Right ventricle myocardium inferior (tissue), 1 donor: ENCODE measurements around the gene TRPC4. TPM values are rescaled to one million over a fixed set of nuclear protein-coding genes. Genes with fewer than 3 reads are reported as not detected.
"Not testable (repeated sequence)": the region's sequence is repeated elsewhere in the genome, so short reads cannot be mapped to it uniquely, and the experiment has no call there.

Experiments used
- ATAC-seq: fragments of 200-7000 bp; cut with Tn5 transposase; one replicate; pipeline ENCODE4 v1.9.1; 2020; ENCODE audit warnings: mild to moderate bottlenecking, moderate library complexity
- DNase-seq: peaks from one replicate; pipeline ENCODE4 v3.0.0; 2021; ENCODE audit errors: missing footprints
- intact Hi-C: fragments of 100-400 bp; cut with DNase I; formaldehyde crosslinking; loops from one replicate; pipeline ENCODE4 v1.11.0; 2022
- total RNA-seq: library from RNA; stranded (reverse); fragmentation: NEBNext Ultra II Directional; extraction: Animal tissue kit (Norgen Biotek cat#: 25700); gene quantifications from one replicate; pipeline ENCODE4 v1.2.1, GENCODE V29; 2021
- donor health status: DM: no; HTN: yes; CAD: no; lungs with severe emphysema.

The TRPC4 gene
- total RNA-seq, 1 donor from 2014 or later: 2.6 TPM

GRCh38 chr13:37589381-37589780 lies 280.2 kb downstream of the TRPC4 start:
- ATAC-seq, intact Hi-C loops, DNase-seq: not testable (repeated sequence)

- ATAC-seq (no peak), DNase-seq (no peak)
- intact Hi-C loops: no loop called here
Observed at GRCh38 chr13:37587236-37587635, 282.3 kb downstream of the TRPC4 start.
